IMR-90 (cell line): Measurements from ENCODE around the gene CD8B2. TPM values are rescaled to one million over a fixed set of nuclear protein-coding genes. Genes with fewer than 3 reads are reported as not detected.

Source experiments
- ATAC-seq: fragments of 200-7000 bp; cut with Tn5 transposase; 2 replicates; pipeline ENCODE4 v1.9.1; 2020; ENCODE audit warnings: low read depth, mild to moderate bottlenecking, moderate library complexity
- BruUV-seq: library from RNA; stranded (reverse); fragments of 400-500 nt; replicated peaks from 2 replicates; lab custom pipeline; 2021; lab: Mats Ljungman, UMichigan
- CTCF ChIA-PET: fragments of 300-600 bp; formaldehyde crosslinking; extraction: SDS; loops from one replicate; lab custom pipeline; 2021; ENCODE audit warnings: antibody characterized with exemption; lab: Yijun Ruan, JAX
- POLR2A ChIA-PET: fragments of 300-600 bp; sonication (Branson Sonifier 250); formaldehyde crosslinking; loops from one replicate; lab custom pipeline; 2022; ENCODE audit warnings: antibody characterized with exemption; ENCODE audit not compliant: unreplicated experiment; lab: Charles Lee
- DNase-seq: peaks from one replicate; pipeline ENCODE4 v3.0.0; 2013
- H2AFZ ChIP-seq: replicated peaks from 2 replicates; pipeline ENCODE3; 2013; ENCODE audit warnings: low read length, mild to moderate bottlenecking; ENCODE audit not compliant: poor library complexity
- H2AK5ac ChIP-seq: 2 replicates; pipeline ENCODE4 v1.6.1; 2013; ENCODE audit warnings: low read depth, low read length, inconsistent platforms
- H2AK9ac ChIP-seq: replicated peaks from 2 replicates; pipeline ENCODE3; 2013; ENCODE audit warnings: mild to moderate bottlenecking, low read depth, low read length, moderate library complexity; ENCODE audit not compliant: poor library complexity
- H2BK120ac ChIP-seq: 2 replicates; pipeline ENCODE4 v1.6.1; 2013; ENCODE audit warnings: low read depth, low read length, inconsistent platforms
- H2BK15ac ChIP-seq: 3 replicates; pipeline ENCODE4 v1.6.1; 2013; ENCODE audit warnings: low read depth, low read length, inconsistent platforms
- H2BK20ac ChIP-seq: 2 replicates; pipeline ENCODE4 v1.6.1; 2013; ENCODE audit warnings: low read depth, mild to moderate bottlenecking, inconsistent platforms, low read length, moderate library complexity
- H2BK5ac ChIP-seq: 2 replicates; pipeline ENCODE4 v1.6.1; 2013; ENCODE audit warnings: mild to moderate bottlenecking, low read depth, low read length, inconsistent platforms; ENCODE audit not compliant: poor library complexity, severe bottlenecking
- H3K14ac ChIP-seq: replicated peaks from 2 replicates; pipeline ENCODE4 v1.6.1; 2013; ENCODE audit warnings: low read depth, low read length, inconsistent platforms
- H3K18ac ChIP-seq: 2 replicates; pipeline ENCODE4 v1.6.1; 2013; ENCODE audit warnings: low read depth, low read length, control low read depth
- H3K23ac ChIP-seq: 2 replicates; pipeline ENCODE4 v1.6.1; 2013; ENCODE audit warnings: low read depth, low read length, inconsistent platforms
- H3K27ac ChIP-seq: 2 replicates; pipeline ENCODE4 v1.5.1; 2013; ENCODE audit warnings: mild to moderate bottlenecking, control low read depth, low read length; ENCODE audit not compliant: insufficient read depth
- H3K27me3 ChIP-seq: 2 replicates; pipeline ENCODE4 v1.6.1; 2013; ENCODE audit warnings: low read length; ENCODE audit not compliant: control insufficient read depth, insufficient read depth
- H3K36me3 ChIP-seq: 2 replicates; pipeline ENCODE4 v1.6.1; 2013; ENCODE audit warnings: low read length, mixed read lengths; ENCODE audit not compliant: control insufficient read depth, insufficient read depth
- H3K4ac ChIP-seq: 2 replicates; pipeline ENCODE4 v1.6.1; 2013; ENCODE audit warnings: low read depth, low read length, inconsistent platforms
- H3K4me1 ChIP-seq: 2 replicates; pipeline ENCODE4 v1.6.1; 2013; ENCODE audit warnings: low read length, mixed read lengths; ENCODE audit not compliant: control insufficient read depth, insufficient read depth
- H3K4me2 ChIP-seq: 2 replicates; pipeline ENCODE4 v1.6.1; 2013; ENCODE audit warnings: low read depth, mild to moderate bottlenecking, control low read depth, low read length, moderate library complexity
- H3K4me3 ChIP-seq: 2 replicates; pipeline ENCODE4 v1.5.1; 2013; ENCODE audit warnings: low read depth, mild to moderate bottlenecking, control low read depth, low read length, moderate library complexity; ENCODE audit not compliant: insufficient read depth
- H3K56ac ChIP-seq: 2 replicates; pipeline ENCODE4 v1.6.1; 2013; ENCODE audit warnings: low read length, inconsistent platforms; ENCODE audit not compliant: insufficient read depth; ENCODE audit errors: extremely low read depth
- H3K79me1 ChIP-seq, 2 experiments: 2 replicates each; pipeline ENCODE4 v1.6.1; 2013; ENCODE audit warnings: low read length in 2 of 2, inconsistent platforms in 1 of 2, low read depth in 1 of 2
- H3K9ac ChIP-seq: 2 replicates; pipeline ENCODE4 v1.6.1; 2013; ENCODE audit warnings: low read depth, low read length, control low read depth
- H3K9me1 ChIP-seq: 2 replicates; pipeline ENCODE4 v1.6.1; 2013; ENCODE audit warnings: low read length, inconsistent platforms; ENCODE audit not compliant: insufficient read depth
- H3K9me3 ChIP-seq: 2 replicates; pipeline ENCODE4 v1.6.1; 2013; ENCODE audit warnings: low read length; ENCODE audit not compliant: control insufficient read depth, insufficient read depth
- H4K20me1 ChIP-seq: 2 replicates; pipeline ENCODE4 v1.6.1; 2013; ENCODE audit warnings: low read length, inconsistent platforms; ENCODE audit not compliant: insufficient read depth
- H4K5ac ChIP-seq: 2 replicates; pipeline ENCODE4 v1.6.1; 2013; ENCODE audit warnings: mild to moderate bottlenecking, low read depth, low read length, control low read depth
- H4K8ac ChIP-seq, 2 experiments: 2 replicates each; pipeline ENCODE4 v1.6.1; 2013; ENCODE audit warnings: low read depth in 2 of 2, low read length in 2 of 2, control low read depth in 1 of 2, inconsistent platforms in 1 of 2
- H4K91ac ChIP-seq: 2 replicates; pipeline ENCODE4 v1.6.1; 2013; ENCODE audit warnings: low read depth, low read length, inconsistent platforms; ENCODE audit not compliant: insufficient read depth
- BHLHE40 ChIP-seq: fragments of 150-350 bp; IDR thresholded peaks from 2 replicates; pipeline ENCODE4 v1.6.1; 2016; ENCODE audit warnings: mild to moderate bottlenecking, low read depth, low read length
- CEBPB ChIP-seq: IDR thresholded peaks from 2 replicates; pipeline ENCODE4 v1.6.1; 2012; ENCODE audit warnings: low read depth, low read length, improper control_type of control experiment
- CHD1 ChIP-seq: IDR thresholded peaks from 2 replicates; pipeline ENCODE4 v1.6.1; 2012; ENCODE audit warnings: low read depth, low read length, improper control_type of control experiment
- CTCF ChIP-seq: conservative IDR thresholded peaks from 2 replicates; pipeline ENCODE4 v1.5.1; 2012; ENCODE audit warnings: mild to moderate bottlenecking, low read depth, low read length, improper control_type of control experiment
- FOS ChIP-seq: fragments of 150-350 bp; IDR thresholded peaks from 2 replicates; pipeline ENCODE4 v1.6.1; 2016; ENCODE audit warnings: low read depth, low read length
- MAFK ChIP-seq: IDR thresholded peaks from 2 replicates; pipeline ENCODE4 v1.6.1; 2012; ENCODE audit warnings: low read depth, low read length, improper control_type of control experiment
- MAZ ChIP-seq: IDR thresholded peaks from 2 replicates; pipeline ENCODE4 v1.6.1; 2012; ENCODE audit warnings: low read depth, mild to moderate bottlenecking, low read length, improper control_type of control experiment, moderate library complexity, borderline replicate concordance
- MXI1 ChIP-seq: IDR thresholded peaks from 2 replicates; pipeline ENCODE4 v1.6.1; 2012; ENCODE audit warnings: low read depth, mild to moderate bottlenecking, low read length, moderate library complexity, borderline replicate concordance
- NFE2L2 ChIP-seq: fragments of 150-350 bp; IDR thresholded peaks from 2 replicates; pipeline ENCODE4 v1.6.1; 2016; ENCODE audit warnings: low read depth, mild to moderate bottlenecking, low read length
- POLR2A ChIP-seq: IDR thresholded peaks from 2 replicates; pipeline ENCODE4 v1.6.1; 2012; ENCODE audit warnings: mild to moderate bottlenecking, low read depth, low read length
- RAD21 ChIP-seq: IDR thresholded peaks from 2 replicates; pipeline ENCODE4 v1.6.1; 2012; ENCODE audit warnings: low read length, improper control_type of control experiment
- RCOR1 ChIP-seq: IDR thresholded peaks from 2 replicates; pipeline ENCODE4 v1.6.1; 2012; ENCODE audit warnings: mild to moderate bottlenecking, low read length, improper control_type of control experiment; ENCODE audit not compliant: insufficient replicate concordance
- RFX5 ChIP-seq: IDR thresholded peaks from 2 replicates; pipeline ENCODE4 v1.8.0; 2012; ENCODE audit warnings: low read depth, mild to moderate bottlenecking, low read length, moderate library complexity
- SMC3 ChIP-seq: fragments of 150-350 bp; IDR thresholded peaks from 2 replicates; pipeline ENCODE4 v1.6.1; 2016; ENCODE audit warnings: low read depth, mild to moderate bottlenecking, antibody characterized with exemption, low read length, moderate library complexity
- WGBS, 2 experiments: methylation state at CpG; one replicate each; pipeline versions ENCODE4 v1.1.5 to v1.1.7; 2013; ENCODE audit warnings: missing lambda C conversion rate in 2 of 2; ENCODE audit not compliant: insufficient read length in 1 of 2; ENCODE audit errors: extremely low coverage in 2 of 2; 5-methylcytosine and 5-hydroxymethylcytosine counted together
- dilution Hi-C: fragments of 300-500 bp; cut with HindIII; formaldehyde crosslinking; loops from one replicate; pipeline ENCODE4 v1.14.3; 2018; ENCODE audit warnings: low sequenced_read_pairs; ENCODE audit not compliant: unreplicated experiment
- in situ Hi-C: fragments of 300-500 bp; cut with MboI; formaldehyde crosslinking; loops from 3 replicates; pipeline ENCODE4 v1.14.3; 2019; ENCODE audit warnings: low sequenced_read_pairs, inconsistent platforms, mixed read lengths
- intact Hi-C: fragments of 100-400 bp; cut with micrococcal nuclease; formaldehyde crosslinking; loops from 2 replicates; pipeline ENCODE4 v1.10.0; 2022
- polyA plus RNA-seq, 3 experiments: library from polyadenylated mRNA; depleted of rRNA; stranded (reverse); fragments of >200 nt; gene quantifications; 2 replicates each; pipeline ENCODE4 v1.2.3, GENCODE V29; 2012; ENCODE audit warnings: low replicate concordance in 1 of 3
- total RNA-seq: library from RNA; depleted of rRNA; stranded (reverse); fragments of >200 nt; gene quantifications from 2 replicates; pipeline ENCODE4 v1.2.3, GENCODE V29; 2012
- TF ChIP-seq, protein P1 (sequence below): fragments of 150-350 bp; IDR thresholded peaks from 2 replicates; pipeline ENCODE4 v1.6.1; 2016; ENCODE audit warnings: low read depth, mild to moderate bottlenecking, low read length, moderate library complexity, borderline replicate concordance
- TF ChIP-seq, protein P2 (sequence below): fragments of 150-350 bp; IDR thresholded peaks from 2 replicates; pipeline ENCODE4 v1.6.1; 2017; ENCODE audit warnings: mild to moderate bottlenecking, antibody characterized with exemption, low read length, low read depth

Gene CD8B2
- total and polyA plus RNA-seq, 2 of the 4 experiments (the other 2 are of a cell fraction) = not detected

DNA sequence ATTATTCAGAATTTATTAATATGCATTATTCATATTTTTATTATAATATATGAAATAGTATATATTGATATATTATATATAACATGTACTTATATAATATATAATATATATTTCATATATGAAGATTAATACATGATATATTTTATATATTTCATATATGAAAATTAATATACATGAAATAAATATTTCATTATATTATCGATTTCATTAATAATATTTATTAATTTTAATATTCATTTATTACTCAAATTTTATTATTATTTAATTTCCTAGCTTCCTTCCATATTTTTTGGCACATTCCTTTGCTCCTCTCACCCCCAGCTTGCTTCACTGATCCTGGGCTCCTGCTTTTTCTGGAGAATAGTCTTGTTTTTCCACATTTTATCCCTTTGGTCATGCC is 29.7 kb downstream of the CD8B2 start:
- Histone ChIP-seq H2BK120ac (no peak overlapping the region), H3K27ac (no peak overlapping the region), H2BK5ac (no peak overlapping the region), H3K56ac (no peak overlapping the region), H3K4me2 (no peak overlapping the region), H3K79me1 (no peaks in the 10 kb centered on the region), H3K4ac (no peak overlapping the region), H2AFZ (no peak overlapping the region), H3K14ac (no peak overlapping the region), H3K4me3 (no peak overlapping the region), H2AK9ac (no peak overlapping the region), H4K8ac (no peak overlapping the region), H3K18ac (no peak overlapping the region), H3K9ac (no peak overlapping the region), H2BK20ac (no peak overlapping the region), H4K5ac (no peak overlapping the region), H3K9me1 (no peaks in the 10 kb centered on the region), H3K36me3 (no peaks in the 10 kb centered on the region), H3K4me1 (no peaks in the 10 kb centered on the region), H3K9me3 (no peaks in the 10 kb centered on the region), H3K27me3 (no peaks in the 10 kb centered on the region), H4K20me1 (no peaks in the 10 kb centered on the region), H4K91ac (no peak overlapping the region), H3K23ac (no peak overlapping the region), H2AK5ac (no peak overlapping the region), H2BK15ac (no peak overlapping the region)
- POLR2A ChIA-PET = no interaction called here
- ATAC-seq (no peak), DNase-seq (no peak)
- intact Hi-C loops = no loop called here
- in situ Hi-C loops = no loop called here
- CTCF ChIA-PET = no interaction called here
- BruUV-seq = no TSS peak
- TF ChIP-seq NFE2L2 = no peak
- TF ChIP-seq RCOR1 = no peak
- no peak for TF ChIP-seq CTCF
- TF ChIP-seq, protein P1, sequence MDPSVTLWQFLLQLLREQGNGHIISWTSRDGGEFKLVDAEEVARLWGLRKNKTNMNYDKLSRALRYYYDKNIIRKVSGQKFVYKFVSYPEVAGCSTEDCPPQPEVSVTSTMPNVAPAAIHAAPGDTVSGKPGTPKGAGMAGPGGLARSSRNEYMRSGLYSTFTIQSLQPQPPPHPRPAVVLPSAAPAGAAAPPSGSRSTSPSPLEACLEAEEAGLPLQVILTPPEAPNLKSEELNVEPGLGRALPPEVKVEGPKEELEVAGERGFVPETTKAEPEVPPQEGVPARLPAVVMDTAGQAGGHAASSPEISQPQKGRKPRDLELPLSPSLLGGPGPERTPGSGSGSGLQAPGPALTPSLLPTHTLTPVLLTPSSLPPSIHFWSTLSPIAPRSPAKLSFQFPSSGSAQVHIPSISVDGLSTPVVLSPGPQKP = no peak
- TF ChIP-seq BHLHE40 = no peak
- TF ChIP-seq RAD21 = no peak
- TF ChIP-seq POLR2A = no peak
- TF ChIP-seq MAZ = no peak
- TF ChIP-seq CHD1 = no peak
- no peak for TF ChIP-seq SMC3
- TF ChIP-seq FOS = no peak
- no peak for TF ChIP-seq CEBPB
- TF ChIP-seq MAFK = no peak
- TF ChIP-seq, protein P2, sequence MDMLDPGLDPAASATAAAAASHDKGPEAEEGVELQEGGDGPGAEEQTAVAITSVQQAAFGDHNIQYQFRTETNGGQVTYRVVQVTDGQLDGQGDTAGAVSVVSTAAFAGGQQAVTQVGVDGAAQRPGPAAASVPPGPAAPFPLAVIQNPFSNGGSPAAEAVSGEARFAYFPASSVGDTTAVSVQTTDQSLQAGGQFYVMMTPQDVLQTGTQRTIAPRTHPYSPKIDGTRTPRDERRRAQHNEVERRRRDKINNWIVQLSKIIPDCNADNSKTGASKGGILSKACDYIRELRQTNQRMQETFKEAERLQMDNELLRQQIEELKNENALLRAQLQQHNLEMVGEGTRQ = no peak
- TF ChIP-seq MXI1 = no peak
- no peak for TF ChIP-seq RFX5
- no CpG with 5 or more reads among the region's 1 CpG for WGBS, 2 experiments
- dilution Hi-C loops = no loop called here
